Gastrocnemius medialis (tissue), 4 donors: Measurements from ENCODE around the gene ATF2. TPM values are rescaled to one million over a fixed set of nuclear protein-coding genes. Genes with fewer than 3 reads are reported as not detected.

Experiments used
- microRNA counts, 2 donors: library from miRNA; unstranded; fragments of <30 nt; microRNA quantifications; one replicate each; lab custom pipeline; 2016
- microRNA-seq, 2 donors: library from miRNA; unstranded; fragments of <30 nt; microRNA quantifications; one replicate each; pipeline ENCODE4, GENCODE V29; 2016; ENCODE audit warnings: borderline replicate concordance in 2 of 2
- total RNA-seq, 4 donors: library from RNA; depleted of rRNA; stranded (reverse); fragments of >200 nt; gene quantifications; one replicate each; pipeline versions ENCODE4 v1.1.0 to v1.2.3, GENCODE V29; 2016

The ATF2 gene
- total RNA-seq, 4 donors from 2014 or later, result 19.5 to 28.1 (median 20.9) TPM

MicroRNA genes within 50 kb of the gene (microRNA counts, 767-probe panel; counts per million panel counts)
- microRNA hsa-miR-933 (lab: Ali Mortazavi, UCI), result 356 to 448 counts per million in 2 donors

Small RNA genes within 50 kb of the gene (microRNA-seq; reads per million reads assigned to microRNA genes)
- gene MIR933, result 0 reads per million in 2 donors

Other genes starting within 250 kb of the ATF2 start
- 1 to 10 TPM in 3 of 4 donors, under 1 TPM in 1; 0.66 to 4.7 (median 2.4) TPM for gene CHN1, start 162.8 kb downstream of the ATF2 start, total RNA-seq
- 100 to 1,000 TPM; 202 to 358 (median 221) TPM for gene ATP5MC3, start 13.5 kb upstream of the ATF2 start, total RNA-seq